Measurements from ENCODE around the gene ZC3H6.

Gene ZC3H6

DNA sequence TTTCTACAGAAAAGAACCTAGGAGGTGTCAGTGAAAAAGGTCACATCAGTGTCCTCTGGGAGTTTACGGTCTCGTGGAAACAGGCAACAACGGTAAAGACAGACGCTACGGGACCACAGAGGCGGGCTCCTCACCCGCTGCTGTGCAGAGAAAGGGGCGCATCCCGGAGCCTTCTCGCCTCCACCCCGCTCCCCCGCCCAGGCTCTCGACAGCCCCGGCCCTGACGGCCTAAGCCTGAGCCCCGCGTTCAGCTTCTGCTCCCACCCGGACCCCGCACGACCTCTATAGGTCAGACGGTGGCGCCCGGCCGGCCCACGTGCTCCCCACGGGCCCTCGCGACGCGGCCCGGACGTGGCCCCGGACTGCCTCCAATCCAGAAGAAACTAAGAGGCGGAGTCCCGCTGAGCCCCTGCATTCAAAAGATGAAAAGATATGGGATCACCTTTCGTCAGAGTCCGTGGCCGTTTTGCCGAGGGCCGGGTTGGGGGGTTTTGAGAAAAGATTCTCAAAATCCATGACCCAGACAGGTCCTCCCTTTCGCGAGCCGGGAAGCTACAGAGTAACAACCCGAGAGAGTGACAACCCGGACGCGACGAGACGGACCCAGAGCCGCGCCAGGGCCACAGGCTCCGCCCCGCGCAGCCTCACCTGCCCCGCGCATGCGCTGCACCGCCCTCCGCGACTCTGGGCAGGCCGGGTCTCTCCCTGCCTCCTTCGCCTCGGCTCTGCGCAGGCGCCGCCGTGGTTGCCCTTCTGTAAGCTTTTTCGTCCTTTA lies 20.7 kb upstream of the ZC3H6 start, which contains the start of gene ZC3H8:
ZC3H8 (minus strand) TSS at position 577 of the 775 bp plus-strand sequence; CDS start at position 516, 61 bp downstream.
- Histone ChIP-seq H3K9ac (ENCODE audit: low read length) (peak within 1 kb of the TSS; percentile 74), H3K9me2 (replicated peaks; ENCODE audit: insufficient read depth, low read length) (no peaks in the 10 kb centered on the region), H3K27me3 (replicated peaks; ENCODE audit: insufficient read depth, low read length) (no peaks in the 10 kb centered on the region), H3F3A (ENCODE audit: insufficient read depth, low read length) (0 out of 2 replicates have a peak, but pooled peaks cover 3% of the 10 kb centered on the region), H3K4me1 (ENCODE audit: low read length) (peaks cover 10% of the 10 kb centered on the region; the same call in 1 of the 2 replicates), H3K79me2 (ENCODE audit: low read length) (peaks cover 35% of the 10 kb centered on the region), H3K36me3 (replicated peaks; ENCODE audit: insufficient read depth, low read length) (no peaks in the 10 kb centered on the region), H3K27ac (ENCODE audit: low read length) (peak within 1 kb of the TSS; percentile 66), H3K4me2 (ENCODE audit: low read depth, low read length) (peak within 1 kb of the TSS; percentile 88), H3K4me3 (ENCODE audit: low read length) (peak within 1 kb of the TSS; percentile 80), H4K20me1 (ENCODE audit: insufficient read depth, low read length) (no peaks in the 10 kb centered on the region), H3K9me3 (replicated peaks; ENCODE audit: insufficient read depth, low read length) (no peaks in the 10 kb centered on the region), H2AFZ (ENCODE audit: low read length) (peak within 1 kb of the TSS; percentile 77)
- DNase-seq: peak; percentile 95
- TF ChIP-seq CTCF (IDR thresholded peaks at IDR 0.05; ENCODE audit: low read length) (peak; percentile 20), EZH2phosphoT487 (IDR thresholded peaks at IDR 0.05; ENCODE audit: low read length) (no peak)

DNA sequence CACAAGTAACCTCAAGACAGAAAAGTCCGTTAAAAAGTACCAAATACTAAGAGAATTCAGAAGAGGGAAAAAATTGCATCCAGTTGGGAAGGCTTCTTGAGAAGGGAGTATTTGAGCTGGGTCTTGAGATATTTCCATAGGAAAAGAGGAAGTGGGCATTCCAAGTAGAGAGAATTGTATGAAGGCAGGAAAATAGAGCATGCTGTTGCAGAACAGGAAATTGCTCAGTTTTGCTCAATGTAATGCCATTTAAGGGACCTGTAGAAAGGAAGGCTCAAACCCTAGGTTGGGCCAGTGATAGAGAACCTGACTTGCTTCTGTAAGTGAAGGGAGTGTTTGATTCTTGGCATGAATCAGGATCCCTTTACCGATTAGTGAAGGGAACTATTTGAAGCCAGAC lies 19.5 kb upstream of the ZC3H6 start:
- no peak for TF ChIP-seq EZH2phosphoT487 (IDR thresholded peaks at IDR 0.05; ENCODE audit: low read length)
- no peak for TF ChIP-seq CTCF (IDR thresholded peaks at IDR 0.05; ENCODE audit: low read length)
- no peak for TF ChIP-seq EZH2 (optimal IDR thresholded peaks at IDR 0.05; ENCODE audit: low read depth, low read length)
- no peak for DNase-seq
- H3K4me2 ChIP-seq (ENCODE audit: low read depth, low read length): no peak overlapping the region

DNA sequence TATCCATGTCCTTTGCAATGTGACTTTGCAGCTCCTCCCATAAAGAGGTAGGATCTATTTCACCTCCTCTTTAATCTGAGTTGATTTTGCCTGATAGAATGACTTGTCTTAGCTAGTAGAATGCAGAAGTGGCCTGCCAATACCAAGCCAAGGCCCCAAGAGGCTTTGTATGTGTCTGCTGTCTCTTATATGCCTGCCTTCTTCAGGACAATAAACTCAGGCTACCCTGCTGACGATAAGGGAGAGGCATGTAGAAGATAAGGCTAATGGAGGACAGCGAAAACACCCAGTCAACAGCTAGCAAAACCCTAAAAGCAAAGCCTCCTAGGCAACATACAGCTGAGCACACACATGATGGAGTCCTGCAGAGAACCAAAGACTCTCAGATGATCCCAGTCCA lies 18.7 kb upstream of the ZC3H6 start:
- Histone ChIP-seq H3K27me3 (replicated peaks; ENCODE audit: insufficient read depth, low read length) (no peaks in the 10 kb centered on the region), H3K4me3 (ENCODE audit: low read length) (no peak overlapping the region), H4K20me1 (ENCODE audit: insufficient read depth, low read length) (no peaks in the 10 kb centered on the region), H2AFZ (ENCODE audit: low read length) (no peak overlapping the region), H3K79me2 (ENCODE audit: low read length) (peaks cover 26% of the 10 kb centered on the region), H3K9ac (ENCODE audit: low read length) (no peak overlapping the region), H3K9me3 (replicated peaks; ENCODE audit: insufficient read depth, low read length) (no peaks in the 10 kb centered on the region), H3K4me2 (ENCODE audit: low read depth, low read length) (no peak overlapping the region), H3K4me1 (ENCODE audit: low read length) (peaks cover 10% of the 10 kb centered on the region; the same call in 1 of the 2 replicates), H3K36me3 (replicated peaks; ENCODE audit: insufficient read depth, low read length) (no peaks in the 10 kb centered on the region), H3K9me2 (replicated peaks; ENCODE audit: insufficient read depth, low read length) (no peaks in the 10 kb centered on the region), H3K27ac (ENCODE audit: low read length) (no peak overlapping the region), H3F3A (ENCODE audit: insufficient read depth, low read length) (0 out of 2 replicates have a peak, but pooled peaks cover 3% of the 10 kb centered on the region)
- no peak for TF ChIP-seq CTCF (IDR thresholded peaks at IDR 0.05; ENCODE audit: low read length)
- TF ChIP-seq EZH2phosphoT487 (IDR thresholded peaks at IDR 0.05; ENCODE audit: low read length): no peak
- no peak for TF ChIP-seq EZH2 (optimal IDR thresholded peaks at IDR 0.05; ENCODE audit: low read depth, low read length)
- DNase-seq: no peak

More for the DNA sequence above, 19.5 kb upstream of the ZC3H6 start:
- no peaks in the 10 kb centered on the region for H4K20me1 ChIP-seq (ENCODE audit: insufficient read depth, low read length)
- H3F3A ChIP-seq (ENCODE audit: insufficient read depth, low read length): 0 out of 2 replicates have a peak, but pooled peaks cover 3% of the 10 kb centered on the region
- no peaks in the 10 kb centered on the region for H3K9me2 ChIP-seq (replicated peaks; ENCODE audit: insufficient read depth, low read length)
- peaks cover 10% of the 10 kb centered on the region; the same call in 1 of the 2 replicates for H3K4me1 ChIP-seq (ENCODE audit: low read length)
- H2AFZ ChIP-seq (ENCODE audit: low read length): no peak overlapping the region
- H3K9ac ChIP-seq (ENCODE audit: low read length): no peak overlapping the region
- H3K4me3 ChIP-seq (ENCODE audit: low read length): no peak overlapping the region
- peaks cover 33% of the 10 kb centered on the region for H3K79me2 ChIP-seq (ENCODE audit: low read length)
- no peak overlapping the region for H3K27ac ChIP-seq (ENCODE audit: low read length)
- H3K9me3 ChIP-seq (replicated peaks; ENCODE audit: insufficient read depth, low read length): no peaks in the 10 kb centered on the region
- no peaks in the 10 kb centered on the region for H3K27me3 ChIP-seq (replicated peaks; ENCODE audit: insufficient read depth, low read length)
- H3K36me3 ChIP-seq (replicated peaks; ENCODE audit: insufficient read depth, low read length): no peaks in the 10 kb centered on the region
